HepG2 (cell line): ENCODE data around the gene CRB1. TPM values are rescaled to one million over a fixed set of nuclear protein-coding genes. Genes with fewer than 3 reads are reported as not detected.

Experiments
- ATAC-seq: fragments of 200-7000 bp; cut with Tn5 transposase; 3 replicates; pipeline ENCODE4 v1.9.1; 2020; ENCODE audit warnings: mild to moderate bottlenecking, moderate library complexity
- BruUV-seq: library from RNA; stranded (reverse); fragments of 400-500 nt; replicated peaks from 2 replicates; lab custom pipeline; 2021; lab: Mats Ljungman, UMichigan
- CTCF ChIA-PET: fragments of 300-600 bp; formaldehyde crosslinking; extraction: SDS; loops from one replicate; lab custom pipeline; 2021; ENCODE audit warnings: low total read pairs, inconsistent platforms, low intra/inter-chr PET ratio; lab: Yijun Ruan, JAX
- POLR2A ChIA-PET: fragments of 350-600 bp; sonication (Branson Sonifier 250); formaldehyde crosslinking; loops from one replicate; lab custom pipeline; 2020; ENCODE audit warnings: antibody characterized with exemption, inconsistent platforms; lab: Yijun Ruan, JAX
- DNase-seq: peaks from one replicate; pipeline ENCODE4 v3.0.0-alpha.2; 2015; ENCODE audit warnings: low spot score
- FAIRE-seq: peaks from 3 replicates; lab custom pipeline; 2011; peaks lifted over from hg19 to GRCh38; lab: Jason Lieb, UNC
- H2AFZ ChIP-seq: one replicate; pipeline ENCODE4 v1.6.1; 2011; ENCODE audit warnings: low read length, inconsistent platforms
- H3K27ac ChIP-seq: fragments of 300-600 bp; 3 replicates; pipeline ENCODE4 v1.8.0; 2011; ENCODE audit warnings: mixed run types, mild to moderate bottlenecking, mixed read lengths, low read length, inconsistent platforms; ENCODE audit not compliant: insufficient read depth; ENCODE audit errors: extremely low read length
- H3K27me3 ChIP-seq, 2 experiments: fragments of 200-600 bp in 1 of 2; 2 replicates in 1 of 2; 3 replicates in 1 of 2; pipeline versions ENCODE4 v1.6.0 to v1.8.0; 2011; ENCODE audit warnings: low read length in 2 of 2, mild to moderate bottlenecking in 2 of 2, moderate library complexity in 2 of 2, inconsistent platforms in 1 of 2; ENCODE audit not compliant: insufficient read depth in 2 of 2, control insufficient read depth in 1 of 2
- H3K36me3 ChIP-seq, 2 experiments: fragments of 200-600 bp in 1 of 2; replicated peaks in 1 of 2; 2 replicates in 1 of 2; 3 replicates in 1 of 2; pipeline versions ENCODE4 v1.5.1 to v1.8.0; 2011; ENCODE audit warnings: low read length in 2 of 2, inconsistent platforms in 1 of 2; ENCODE audit not compliant: insufficient read depth in 2 of 2, control insufficient read depth in 1 of 2
- H3K4me1 ChIP-seq: 2 replicates; pipeline ENCODE4 v1.5.1; 2012; ENCODE audit warnings: low read length, inconsistent platforms; ENCODE audit not compliant: insufficient read depth
- H3K4me2 ChIP-seq: 2 replicates; pipeline ENCODE4 v1.6.0; 2011; ENCODE audit warnings: low read depth, low read length, inconsistent platforms
- H3K4me3 ChIP-seq, 3 experiments: fragments of 200-600 bp in 1 of 3; sonication (generic), shearing (Covaris generic) in 1 of 3; replicated peaks in 1 of 3; 2 replicates each; pipeline ENCODE4 v1.5.1; 2011 to 2016; ENCODE audit warnings: low read length in 3 of 3, inconsistent platforms in 2 of 3, low read depth in 2 of 3, mild to moderate bottlenecking in 2 of 3, control low read depth in 1 of 3, mixed read lengths in 1 of 3; ENCODE audit not compliant: insufficient read depth in 1 of 3
- H3K79me2 ChIP-seq: one replicate; pipeline ENCODE4 v1.6.1; 2011; ENCODE audit warnings: low read length, inconsistent platforms; ENCODE audit not compliant: insufficient read depth
- H3K9ac ChIP-seq: 2 replicates; pipeline ENCODE4 v1.6.0; 2011; ENCODE audit warnings: mild to moderate bottlenecking, low read depth, low read length, inconsistent platforms; ENCODE audit not compliant: insufficient read depth
- H3K9me3 ChIP-seq: 2 replicates; pipeline ENCODE4 v1.5.1; 2012; ENCODE audit warnings: mild to moderate bottlenecking, low read length
- H4K20me1 ChIP-seq: 2 replicates; pipeline ENCODE4 v1.6.0; 2011; ENCODE audit warnings: inconsistent platforms, mild to moderate bottlenecking, low read length, moderate library complexity; ENCODE audit not compliant: insufficient read depth
- ELF4 ChIP-seq: sonication (generic); formaldehyde crosslinking; IDR thresholded peaks from 2 replicates; pipeline ENCODE4 v1.5.0; 2020; ENCODE audit warnings: missing genetic modification reagents, mild to moderate bottlenecking, moderate library complexity, borderline replicate concordance
- HDAC2 ChIP-seq: sonication (generic); formaldehyde crosslinking; IDR thresholded peaks from 2 replicates; pipeline ENCODE4 v1.4.0; 2020; ENCODE audit warnings: missing genetic modification reagents
- HMG20A ChIP-seq: IDR thresholded peaks from 2 replicates; pipeline ENCODE4 v1.6.1; 2016; ENCODE audit warnings: borderline replicate concordance
- KAT7 ChIP-seq: IDR thresholded peaks from 2 replicates; pipeline ENCODE4 v1.6.1; 2018; ENCODE audit warnings: borderline replicate concordance, missing compliant biosample characterization
- MAFK ChIP-seq, 2 experiments: IDR thresholded peaks in 1 of 2; conservative IDR thresholded peaks in 1 of 2; 2 replicates each; pipeline ENCODE4 v1.6.1; 2011; ENCODE audit warnings: improper control_type of control experiment in 2 of 2, low read length in 2 of 2
- PCBP2 ChIP-seq: fragments of 200-400 bp; formaldehyde crosslinking; optimal IDR thresholded peaks from 2 replicates; pipeline ENCODE3; 2018; ENCODE audit warnings: low read length, low read depth; ENCODE audit not compliant: poor library complexity, severe bottlenecking
- POLR2A ChIP-seq, 2 experiments: IDR thresholded peaks; 2 replicates each; pipeline ENCODE4 v1.6.1; 2011; ENCODE audit warnings: low read depth in 2 of 2, low read length in 2 of 2, mild to moderate bottlenecking in 1 of 2, moderate library complexity in 1 of 2; ENCODE audit not compliant: insufficient read depth in 1 of 2
- RBAK ChIP-seq: sonication (generic); formaldehyde crosslinking; IDR thresholded peaks from 2 replicates; pipeline ENCODE4 v1.5.1; 2020; ENCODE audit warnings: mild to moderate bottlenecking, missing genetic modification reagents
- RERE ChIP-seq: IDR thresholded peaks from 2 replicates; pipeline ENCODE4 v1.6.1; 2016; ENCODE audit warnings: low read depth, missing genetic modification reagents, missing compliant biosample characterization
- SYNCRIP ChIP-seq: fragments of 200-400 bp; formaldehyde crosslinking; IDR thresholded peaks from 2 replicates; pipeline ENCODE4 v1.6.1; 2018; ENCODE audit warnings: mild to moderate bottlenecking, low read depth, low read length; ENCODE audit not compliant: insufficient read depth
- ZNF766 ChIP-seq: sonication (generic); formaldehyde crosslinking; IDR thresholded peaks from 2 replicates; pipeline ENCODE4 v1.5.0; 2020; ENCODE audit warnings: missing genetic modification reagents, borderline replicate concordance
- ZNF776 ChIP-seq: sonication (generic); formaldehyde crosslinking; IDR thresholded peaks from 2 replicates; pipeline ENCODE4 v1.4.0; 2020; ENCODE audit warnings: mild to moderate bottlenecking, missing genetic modification reagents
- WGBS: methylation state at CpG from one replicate; pipeline ENCODE4 v1.1.6; 2017; ENCODE audit warnings: low lambda C conversion rate; 5-methylcytosine and 5-hydroxymethylcytosine counted together
- in situ Hi-C: cut with HindIII; loops from 2 replicates; pipeline ENCODE4 v1.10.0; 2017; ENCODE audit warnings: low pct_unique_long_range_greater_than_20kb; ENCODE audit not compliant: extremely low pct_ligation_motif_present
- intact Hi-C: fragments of 100-400 bp; cut with micrococcal nuclease; formaldehyde crosslinking; loops from one replicate; pipeline ENCODE4 v1.10.0; 2022; ENCODE audit not compliant: unreplicated experiment
- polyA plus RNA-seq, 8 experiments: library from polyadenylated mRNA; depleted of rRNA in 3 of 8; stranded (reverse) in 7 of 8; unstranded in 1 of 8; fragments of >200 nt; fragmentation: Illumina TruSeq in 4 of 8; extraction: Trizol in 4 of 8; gene quantifications; 2 replicates each; pipeline versions ENCODE4 v1.2.1 to v1.2.3, GENCODE V29; 2011 to 2016; ENCODE audit warnings: low read depth in 4 of 8, missing spikeins in 1 of 8, mixed read lengths in 1 of 8; ENCODE audit not compliant: insufficient read depth in 1 of 8
- total RNA-seq, 5 experiments: library from RNA; depleted of rRNA; stranded (reverse); fragments of >200 nt; fragmentation: Illumina TruSeq; extraction: Trizol; gene quantifications; 2 replicates each; pipeline ENCODE4 v1.2.3, GENCODE V29; 2016; ENCODE audit warnings: low read depth in 1 of 5

CRB1 gene
- total and polyA plus RNA-seq, 2 of the 13 experiments (the other 11 are each of a cell fraction or from before 2014, with no cell fraction given) = 0.01 TPM; not detected in 1

DNA sequence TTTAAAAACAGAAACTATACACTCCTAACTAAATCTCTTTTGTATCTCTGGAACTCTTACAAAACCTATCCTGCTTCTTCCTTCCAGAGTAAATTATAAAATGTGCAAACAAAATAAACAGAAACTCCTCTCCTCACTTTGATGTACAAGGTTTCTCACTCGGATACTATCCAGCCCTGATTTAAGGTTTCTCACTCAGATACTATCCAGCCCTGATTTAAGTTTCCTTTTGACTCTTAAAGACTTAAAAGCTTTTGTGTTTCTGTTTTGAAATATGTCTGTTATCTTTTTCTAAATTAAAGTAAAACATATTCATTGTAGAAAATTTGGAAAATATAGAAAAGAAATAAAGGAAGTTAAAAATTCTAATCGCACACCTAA lies 132.5 kb downstream of the CRB1 start:
- intact Hi-C loops = loop anchor here (2.0 kb wide), 1 partner anchor 524 kb away; no protein-coding TSS in a partner anchor
- BruUV-seq = no TSS peak
- H3K9ac ChIP-seq = no peak overlapping the region
- H2AFZ ChIP-seq = no peak overlapping the region
- TF ChIP-seq ELF4 (CRISPR knock-in tag) = no peak
- no peak for TF ChIP-seq PCBP2
- TF ChIP-seq ZNF776 (CRISPR knock-in tag) = no peak
- no peak for TF ChIP-seq MAFK (conservative IDR thresholded peaks at IDR 0.05 in 1 of 2, IDR thresholded peaks at IDR 0.05 in 1 of 2; ENCODE audit: low read length in 2 of 2)
- TF ChIP-seq HDAC2 (CRISPR knock-in tag) = no peak
- no peak for TF ChIP-seq ZNF766 (CRISPR knock-in tag)
- TF ChIP-seq RERE (CRISPR knock-in tag) = no peak
- TF ChIP-seq SYNCRIP = no peak
- TF ChIP-seq KAT7 (CRISPR knock-in tag) = no peak
- TF ChIP-seq HMG20A (CRISPR knock-in tag) = no peak
- no peak for TF ChIP-seq POLR2A (IDR thresholded peaks at IDR 0.05; ENCODE audit: insufficient read depth in 1 of 2, low read depth in 2 of 2, low read length in 2 of 2)
- no peak for TF ChIP-seq RBAK
- H4K20me1 ChIP-seq = no peaks in the 10 kb centered on the region
- no peaks in the 10 kb centered on the region for H3K4me1 ChIP-seq
- DNase-seq (no peak), FAIRE-seq (no peak), ATAC-seq (no peak)
- H3K27ac ChIP-seq = no peak overlapping the region
- no peaks in the 10 kb centered on the region for H3K27me3 ChIP-seq
- ChIA-PET CTCF (no interaction called here), POLR2A (no interaction called here)
- no peaks in the 10 kb centered on the region for H3K9me3 ChIP-seq
- no peaks in the 10 kb centered on the region for H3K79me2 ChIP-seq
- H3K36me3 ChIP-seq = no peaks in the 10 kb centered on the region
- H3K4me3 ChIP-seq = no peak overlapping the region
- H3K4me2 ChIP-seq = no peak overlapping the region
- in situ Hi-C loops = no loop called here
- 51% methylated on average over 2 of the region's 2 CpGs for WGBS
